Astrocyte (in vitro differentiated cells and primary cell): ENCODE results near the gene MAGI1. TPM values are rescaled to one million over a fixed set of nuclear protein-coding genes. Genes with fewer than 3 reads are reported as not detected.

Experiments used
- DNase-seq: peaks from one replicate; pipeline ENCODE4 v3.0.0-alpha.2; 2010; ENCODE audit warnings: low read depth
- FAIRE-seq: peaks from 2 replicates; lab custom pipeline; 2011; peaks lifted over from hg19 to GRCh38; lab: Jason Lieb, UNC
- H2AFZ ChIP-seq: 2 replicates; pipeline ENCODE4 v1.6.0; 2012; ENCODE audit warnings: low read depth, low read length, inconsistent platforms
- H3K27ac ChIP-seq: 2 replicates; pipeline ENCODE4 v1.5.1; 2011; ENCODE audit warnings: low read depth, low read length, inconsistent platforms
- H3K27me3 ChIP-seq: 2 replicates; pipeline ENCODE4 v1.6.0; 2011; ENCODE audit warnings: low read length, inconsistent platforms; ENCODE audit not compliant: insufficient read depth
- H3K36me3 ChIP-seq: 2 replicates; pipeline ENCODE4 v1.5.1; 2011; ENCODE audit warnings: low read length, inconsistent platforms; ENCODE audit not compliant: insufficient read depth
- H3K4me1 ChIP-seq: 2 replicates; pipeline ENCODE4 v1.5.1; 2011; ENCODE audit warnings: low read length, inconsistent platforms; ENCODE audit not compliant: insufficient read depth
- H3K4me2 ChIP-seq: 2 replicates; pipeline ENCODE4 v1.6.0; 2012; ENCODE audit warnings: low read length, inconsistent platforms
- H3K4me3 ChIP-seq: 2 replicates; pipeline ENCODE4 v1.5.1; 2011; ENCODE audit warnings: low read depth, mild to moderate bottlenecking, low read length, inconsistent platforms; ENCODE audit not compliant: insufficient read depth
- H3K79me2 ChIP-seq: 2 replicates; pipeline ENCODE4 v1.6.0; 2012; ENCODE audit warnings: mild to moderate bottlenecking, low read length, inconsistent platforms; ENCODE audit not compliant: insufficient read depth
- H3K9ac ChIP-seq: 2 replicates; pipeline ENCODE4 v1.6.0; 2012; ENCODE audit warnings: mild to moderate bottlenecking, low read length, inconsistent platforms
- H3K9me3 ChIP-seq: 2 replicates; pipeline ENCODE4 v1.5.1; 2012; ENCODE audit warnings: low read depth, mild to moderate bottlenecking, low read length, inconsistent platforms; ENCODE audit not compliant: insufficient read depth
- H4K20me1 ChIP-seq: 2 replicates; pipeline ENCODE4 v1.6.0; 2012; ENCODE audit warnings: low read length, inconsistent platforms; ENCODE audit not compliant: insufficient read depth
- H3K27ac Mint-ChIP-seq: one replicate; pipeline ENCODE4 v1.8.0; 2021; ENCODE audit warnings: mild to moderate bottlenecking, mixed read lengths; ENCODE audit not compliant: unreplicated experiment
- H3K27me3 Mint-ChIP-seq: one replicate; pipeline ENCODE4 v1.8.0; 2021; ENCODE audit warnings: low read depth, mixed read lengths; ENCODE audit not compliant: unreplicated experiment
- H3K36me3 Mint-ChIP-seq: one replicate; pipeline ENCODE4 v1.8.0; 2021; ENCODE audit warnings: low read depth, mixed read lengths; ENCODE audit not compliant: unreplicated experiment
- H3K4me1 Mint-ChIP-seq: one replicate; pipeline ENCODE4 v1.8.0; 2021; ENCODE audit warnings: low read depth, mixed read lengths; ENCODE audit not compliant: unreplicated experiment
- H3K4me3 Mint-ChIP-seq: one replicate; pipeline ENCODE4 v1.8.0; 2021; ENCODE audit warnings: mild to moderate bottlenecking, moderate library complexity, mixed read lengths; ENCODE audit not compliant: unreplicated experiment
- H3K9me3 Mint-ChIP-seq: one replicate; pipeline ENCODE4 v1.8.0; 2021; ENCODE audit warnings: mild to moderate bottlenecking, mixed read lengths; ENCODE audit not compliant: unreplicated experiment
- CTCF ChIP-seq: IDR thresholded peaks from 2 replicates; pipeline ENCODE4 v1.5.1; 2011; ENCODE audit warnings: low read depth, mild to moderate bottlenecking, inconsistent platforms, low read length, moderate library complexity; ENCODE audit not compliant: insufficient read depth
- EZH2 ChIP-seq: IDR thresholded peaks from 2 replicates; pipeline ENCODE4 v1.6.1; 2012; ENCODE audit warnings: mild to moderate bottlenecking, low read length, inconsistent platforms; ENCODE audit not compliant: insufficient read depth
- total RNA-seq: library from RNA; stranded (reverse); gene quantifications from 2 replicates; pipeline ENCODE4 v1.2.1, GENCODE V29; 2021

The MAGI1 gene
- total RNA-seq, 1 donor from 2014 or later, result 31.8 TPM

GRCh38 chr3:65419233-65419632 lies 619.5 kb downstream of the MAGI1 start:
- Histone ChIP-seq H3K4me3 (no peak overlapping the region), H3K27ac (no peak overlapping the region), H3K9ac (no peak overlapping the region), H3K36me3 (no peaks in the 10 kb centered on the region), H2AFZ (no peak overlapping the region), H3K4me1 (no peaks in the 10 kb centered on the region), H4K20me1 (no peaks in the 10 kb centered on the region), H3K79me2 (no peaks in the 10 kb centered on the region), H3K27me3 (no peaks in the 10 kb centered on the region), H3K4me2 (no peak overlapping the region), H3K9me3 (no peaks in the 10 kb centered on the region)
- no peaks in the 10 kb centered on the region for H3K9me3 Mint-ChIP-seq
- H3K36me3 Mint-ChIP-seq, result peaks cover 8% of the 10 kb centered on the region
- no peak overlapping the region for H3K27ac Mint-ChIP-seq
- peaks cover 2% of the 10 kb centered on the region for H3K4me1 Mint-ChIP-seq
- H3K27me3 Mint-ChIP-seq, result no peaks in the 10 kb centered on the region
- DNase-seq (no peak), FAIRE-seq (no peak)
- TF ChIP-seq EZH2, result no peak
- TF ChIP-seq CTCF, result no peak
- no peak overlapping the region for H3K4me3 Mint-ChIP-seq

DNA sequence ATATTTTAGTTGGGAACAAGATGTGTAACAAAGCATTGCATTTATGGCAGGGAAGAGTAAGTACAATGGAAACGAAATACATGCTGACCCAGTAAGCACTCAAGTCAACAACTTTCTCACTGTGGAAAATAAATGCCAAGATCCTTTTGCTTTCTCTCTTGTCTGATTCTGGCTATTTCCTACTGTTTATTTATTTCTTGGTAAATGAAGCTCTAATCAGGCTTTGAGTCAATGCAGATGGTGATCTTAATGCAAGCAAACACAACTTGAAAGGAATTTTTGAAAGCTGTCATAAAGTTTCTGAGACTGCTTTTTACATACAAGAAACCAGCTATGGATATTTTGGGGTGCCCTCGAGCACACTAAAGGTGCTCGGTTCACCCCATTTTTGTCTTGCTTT lies 624.8 kb downstream of the MAGI1 start:
- no peak overlapping the region for H3K27ac Mint-ChIP-seq

More for the DNA sequence above, 624.8 kb downstream of the MAGI1 start:
- no peaks in the 10 kb centered on the region for H3K36me3 ChIP-seq
- DNase-seq (no peak), FAIRE-seq (peak; percentile 9)
- H3K27me3 Mint-ChIP-seq, result no peaks in the 10 kb centered on the region
- H4K20me1 ChIP-seq, result no peaks in the 10 kb centered on the region
- H3K4me3 Mint-ChIP-seq, result no peak overlapping the region
- peaks cover 5% of the 10 kb centered on the region for H3K36me3 Mint-ChIP-seq
- H3K9me3 Mint-ChIP-seq, result no peaks in the 10 kb centered on the region
- H3K9ac ChIP-seq, result no peak overlapping the region
- H3K4me3 ChIP-seq, result no peak overlapping the region
- no peak for TF ChIP-seq CTCF
- TF ChIP-seq EZH2, result no peak
- no peaks in the 10 kb centered on the region for H3K9me3 ChIP-seq
- peaks cover under 1% of the 10 kb centered on the region for H3K4me1 Mint-ChIP-seq
- no peaks in the 10 kb centered on the region for H3K27me3 ChIP-seq
- H3K4me1 ChIP-seq, result no peaks in the 10 kb centered on the region
- no peak overlapping the region for H3K27ac ChIP-seq
- H2AFZ ChIP-seq, result no peak overlapping the region
- no peaks in the 10 kb centered on the region for H3K79me2 ChIP-seq
- H3K4me2 ChIP-seq, result no peak overlapping the region
